NCI-H1092 (cell line): ENCODE results near the gene DMPK.

ENCODE experiments used
- DNase-seq: peaks from one replicate; lab custom pipeline; 2025; lab: John Stamatoyannopoulos, UW

The DMPK gene

DNA sequence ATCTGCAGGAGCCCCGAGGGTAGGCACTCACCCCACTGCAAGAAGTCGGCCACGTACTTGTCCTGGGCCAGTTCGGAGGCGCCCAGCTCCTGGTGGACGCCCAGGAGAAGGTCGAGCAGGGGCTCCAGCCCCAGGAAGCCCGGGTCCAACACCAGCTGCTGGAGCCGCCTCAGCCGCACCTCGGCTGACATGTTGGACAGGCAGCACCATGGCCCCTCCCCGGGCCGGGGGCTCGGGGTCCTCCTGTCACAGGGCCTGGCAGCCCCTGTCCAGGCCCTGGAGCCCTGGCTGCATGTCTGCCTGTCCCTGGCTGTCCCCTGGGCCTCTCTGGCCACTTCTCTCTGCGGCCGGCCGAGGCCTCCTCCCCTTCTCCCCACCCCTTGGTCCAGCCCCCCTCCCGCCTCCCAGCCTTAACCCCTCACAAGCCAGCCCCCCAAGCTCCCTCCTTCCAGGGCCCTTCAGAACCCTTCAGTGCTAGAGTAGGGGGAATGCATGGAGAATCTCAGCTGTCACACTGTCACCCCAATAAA is at the start of gene DMPK:
Gene DMPK (minus strand): TSS at position 329 of the 530 bp plus-strand sequence. CDS start 138 bp downstream, at position 191.
- no peak for DNase-seq

- no peak for DNase-seq
Measured at GRCh38 chr19:45828945-45829344, 46.7 kb upstream of the DMPK start.

DNA sequence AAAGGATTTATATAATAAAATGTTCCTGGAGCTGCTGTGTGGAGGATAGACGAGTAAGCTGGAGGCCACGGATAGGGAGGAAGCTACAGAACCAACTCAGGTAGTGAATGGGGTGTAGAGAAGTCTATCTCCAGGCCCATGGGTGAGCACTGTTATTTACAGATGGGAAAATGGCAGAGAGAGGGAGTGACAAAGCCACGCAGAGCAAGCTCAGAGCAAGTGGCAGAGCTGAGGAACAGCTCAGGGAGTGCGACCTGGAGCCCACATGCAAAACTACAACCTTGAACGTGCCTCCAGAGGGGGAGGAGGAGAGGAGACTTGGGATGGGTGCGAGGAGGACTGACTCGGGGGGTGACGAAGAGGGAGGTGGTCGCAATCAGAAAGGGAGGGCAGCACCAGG is 46.2 kb upstream of the DMPK start:
- DNase-seq: no peak

DNA sequence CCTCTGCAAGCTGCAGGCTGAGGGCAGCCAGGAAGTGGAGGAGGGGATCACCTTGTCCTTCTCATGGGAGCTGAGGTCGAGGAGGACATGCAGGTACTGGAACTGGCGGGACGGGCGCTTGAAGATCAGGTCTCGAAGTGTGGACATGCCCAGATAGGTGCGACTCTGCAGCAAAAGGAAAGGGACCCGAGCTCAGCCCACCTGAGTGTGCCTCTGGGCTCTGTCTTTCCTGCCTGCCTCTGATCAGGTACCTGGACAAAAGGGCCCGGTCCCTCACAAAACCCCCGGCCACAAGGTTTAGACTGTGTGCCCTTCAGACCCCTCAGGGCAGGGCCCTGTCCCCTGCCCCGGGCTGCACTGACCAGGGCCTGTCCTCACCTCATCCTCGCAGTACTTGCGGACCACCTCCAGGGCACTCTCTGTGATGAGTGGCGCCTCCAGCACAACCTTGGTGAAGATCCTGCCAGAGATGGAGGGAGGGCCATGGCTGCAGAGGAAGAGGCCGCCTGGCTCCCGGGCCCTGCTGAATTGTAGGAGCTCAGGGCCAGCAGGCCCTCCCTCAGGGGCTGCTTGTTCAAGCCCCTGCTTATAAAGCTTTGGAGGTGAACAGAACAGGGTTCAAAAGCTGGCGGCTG is 45.3 kb upstream of the DMPK start:
- no peak for DNase-seq

DNA sequence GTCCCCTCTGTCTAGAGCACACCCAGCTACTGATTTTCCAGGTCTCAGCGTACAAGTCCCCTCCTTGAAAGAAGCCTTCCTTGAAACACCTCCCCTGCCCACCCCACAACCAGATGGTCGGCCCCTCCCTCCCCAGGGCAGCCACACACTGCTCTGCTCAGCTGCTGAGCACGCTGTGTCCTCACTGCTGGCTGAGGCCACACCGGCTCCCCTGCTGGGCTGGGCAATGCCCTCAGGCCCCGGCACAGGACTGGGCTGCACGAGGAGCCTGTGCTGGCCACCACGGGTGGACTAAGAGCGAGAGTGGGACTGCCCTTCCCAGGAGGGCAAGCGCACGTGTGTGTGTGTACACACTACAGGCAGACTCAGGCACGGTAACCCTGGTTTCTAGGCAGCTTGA is 44.6 kb upstream of the DMPK start:
- DNase-seq: no peak

DNA sequence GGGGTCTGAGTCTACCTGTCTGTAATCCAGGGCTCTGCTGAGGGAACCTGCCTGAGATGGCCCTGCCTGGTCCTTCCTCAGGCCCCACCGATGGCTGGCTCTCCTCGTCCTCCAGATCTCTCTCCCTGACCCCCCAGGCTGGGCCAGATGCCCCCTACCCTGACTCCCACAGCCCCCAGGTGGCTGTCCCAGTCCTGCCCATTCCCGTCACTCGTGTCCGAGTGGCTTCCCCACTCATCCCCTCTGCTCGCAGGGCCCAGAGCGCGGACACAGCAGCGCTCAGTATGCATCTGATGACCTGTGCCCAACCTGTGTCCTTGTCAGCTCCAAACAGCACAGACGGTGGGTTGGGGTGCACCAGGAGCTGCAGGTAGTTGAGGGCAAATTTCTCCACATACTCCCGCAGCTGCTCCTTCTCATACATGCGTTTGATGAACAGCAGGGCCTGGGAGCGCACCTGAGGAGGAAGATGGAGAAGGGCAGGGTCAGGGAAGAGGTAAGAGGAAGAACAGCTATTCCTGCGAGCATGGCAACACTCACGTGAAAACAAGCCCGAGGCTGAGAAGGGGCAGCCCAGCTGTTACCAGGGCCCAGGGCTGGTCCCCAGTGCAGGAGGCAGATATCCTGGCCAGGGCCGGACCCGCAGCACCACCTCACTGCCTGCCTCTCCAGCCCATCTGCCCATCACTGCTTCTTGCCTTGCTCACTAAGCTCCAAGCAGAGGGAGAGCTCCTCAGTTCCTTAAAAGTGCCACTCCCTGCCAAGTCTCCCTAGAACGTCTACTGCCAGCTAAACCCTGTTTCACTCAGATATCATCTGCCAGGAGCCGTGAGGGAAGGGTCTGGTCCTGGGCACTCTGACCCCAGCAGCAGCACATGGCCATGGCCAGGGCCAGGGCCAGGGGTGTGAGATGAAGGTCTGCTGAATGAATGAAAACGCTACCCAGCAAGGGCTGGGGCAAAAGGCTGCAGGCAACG is 43.9 kb upstream of the DMPK start:
- DNase-seq: no peak

- no peak for DNase-seq
Measured at GRCh38 chr19:45825263-45825605, 42.9 kb upstream of the DMPK start.

DNA sequence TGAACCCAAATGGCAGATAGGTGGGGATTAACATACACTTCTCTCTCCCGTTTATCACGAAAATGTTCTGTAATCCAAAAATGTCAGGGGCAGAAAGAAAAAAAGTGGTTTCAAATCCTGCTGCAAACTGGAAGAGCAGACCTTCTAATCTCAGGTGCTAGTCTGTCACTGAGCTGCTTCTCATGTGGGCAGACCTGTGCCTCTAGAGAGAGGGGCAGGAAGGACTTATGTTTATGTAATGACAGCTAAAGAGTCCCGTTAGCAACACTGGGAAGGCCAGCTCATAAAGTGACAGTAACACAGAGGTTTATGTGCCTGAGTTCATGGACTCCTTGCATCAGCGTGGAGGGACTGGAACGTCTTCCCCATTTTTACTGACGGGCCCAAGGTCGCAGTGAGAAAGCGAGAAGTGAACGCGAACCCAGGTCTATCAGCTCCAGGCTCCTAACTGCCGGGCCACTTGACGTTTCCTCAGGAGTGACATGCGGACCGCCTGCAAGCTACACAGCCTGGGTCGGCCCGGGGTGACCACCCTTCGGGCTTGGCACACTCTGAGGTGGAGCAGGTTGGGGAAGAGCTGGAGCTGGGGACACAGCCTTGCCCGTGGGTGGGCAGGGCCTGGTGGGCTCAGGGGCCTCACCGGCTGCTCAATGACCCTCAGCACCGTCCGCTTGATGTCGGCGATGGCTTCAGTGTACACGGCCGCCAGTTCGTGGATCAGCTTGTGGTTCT is 42.4 kb upstream of the DMPK start:
- no peak for DNase-seq

GRCh38 chr19:45824041-45824471 is 41.8 kb upstream of the DMPK start:
- DNase-seq: peak; percentile 46

DNA sequence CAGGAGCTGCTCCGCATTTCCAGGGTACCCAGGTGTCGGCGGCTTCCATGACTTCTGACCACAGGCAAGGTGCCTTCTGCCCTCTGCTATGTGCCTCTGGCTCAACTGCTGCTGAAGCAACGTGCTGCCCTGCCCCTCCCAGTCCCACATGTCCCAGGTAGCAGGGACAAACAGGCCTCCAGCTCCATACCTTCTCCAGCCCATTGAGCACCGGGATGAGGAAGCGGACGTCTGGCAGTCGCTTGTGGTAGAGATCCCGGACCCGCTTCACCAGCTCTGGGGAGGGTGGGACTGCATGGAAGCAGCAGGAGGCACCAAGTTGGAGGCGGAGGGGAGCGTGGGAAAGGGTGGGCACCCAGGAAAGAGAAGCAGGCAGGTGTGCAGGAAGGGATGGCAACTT is 40.9 kb upstream of the DMPK start:
- DNase-seq: no peak

DNA sequence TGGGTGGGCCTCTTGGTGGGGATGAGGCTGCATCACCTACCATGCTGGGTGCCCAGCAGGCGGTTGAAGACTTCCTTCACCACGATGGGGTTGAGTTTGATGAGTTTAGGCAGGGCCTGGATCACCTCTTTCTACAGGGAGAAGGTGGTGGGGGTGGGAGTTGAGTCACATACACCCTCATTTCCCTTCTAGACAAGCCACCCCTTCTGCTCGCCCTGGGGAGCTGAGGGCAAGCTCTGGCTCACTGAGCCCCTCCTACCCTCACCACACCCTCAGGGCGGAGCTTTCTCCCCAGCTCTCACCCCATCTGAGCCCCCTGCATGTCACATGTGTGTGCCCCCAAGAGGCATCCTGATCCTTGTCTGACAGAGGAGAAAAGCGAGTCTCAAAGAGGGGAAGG is 40.4 kb upstream of the DMPK start:
- DNase-seq: no peak

- DNase-seq: no peak
Measured at GRCh38 chr19:45821570-45821969, 39.3 kb upstream of the DMPK start.

DNA sequence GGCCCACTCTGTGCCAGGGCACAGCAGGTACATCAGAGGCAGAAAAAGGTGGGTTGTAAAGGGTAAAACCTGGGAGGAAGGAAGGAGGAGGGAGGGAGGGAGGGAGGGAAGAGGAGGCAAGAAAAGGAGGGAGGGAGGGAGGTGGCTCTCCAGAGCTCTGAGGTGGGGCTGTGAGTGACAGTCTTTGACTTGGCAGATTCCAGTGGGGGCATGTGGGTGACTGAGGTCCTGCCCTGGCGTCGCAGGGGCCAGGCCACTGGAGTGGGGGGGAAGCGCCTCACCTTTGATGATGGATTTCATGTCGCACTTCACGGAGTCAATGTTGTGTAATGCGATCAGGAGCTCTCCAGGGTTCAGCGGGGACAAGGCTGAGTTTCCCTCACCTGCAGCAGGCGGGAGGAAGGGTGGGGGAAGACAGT is 38.8 kb upstream of the DMPK start:
- no peak for DNase-seq

GRCh38 chr19:45820413-45821102 is 38.3 kb upstream of the DMPK start:
- no peak for DNase-seq

GRCh38 chr19:45819769-45820168 is 37.5 kb upstream of the DMPK start:
- DNase-seq: no peak

GRCh38 chr19:45817725-45818301 is 35.5 kb upstream of the DMPK start:
- DNase-seq: no peak

DNA sequence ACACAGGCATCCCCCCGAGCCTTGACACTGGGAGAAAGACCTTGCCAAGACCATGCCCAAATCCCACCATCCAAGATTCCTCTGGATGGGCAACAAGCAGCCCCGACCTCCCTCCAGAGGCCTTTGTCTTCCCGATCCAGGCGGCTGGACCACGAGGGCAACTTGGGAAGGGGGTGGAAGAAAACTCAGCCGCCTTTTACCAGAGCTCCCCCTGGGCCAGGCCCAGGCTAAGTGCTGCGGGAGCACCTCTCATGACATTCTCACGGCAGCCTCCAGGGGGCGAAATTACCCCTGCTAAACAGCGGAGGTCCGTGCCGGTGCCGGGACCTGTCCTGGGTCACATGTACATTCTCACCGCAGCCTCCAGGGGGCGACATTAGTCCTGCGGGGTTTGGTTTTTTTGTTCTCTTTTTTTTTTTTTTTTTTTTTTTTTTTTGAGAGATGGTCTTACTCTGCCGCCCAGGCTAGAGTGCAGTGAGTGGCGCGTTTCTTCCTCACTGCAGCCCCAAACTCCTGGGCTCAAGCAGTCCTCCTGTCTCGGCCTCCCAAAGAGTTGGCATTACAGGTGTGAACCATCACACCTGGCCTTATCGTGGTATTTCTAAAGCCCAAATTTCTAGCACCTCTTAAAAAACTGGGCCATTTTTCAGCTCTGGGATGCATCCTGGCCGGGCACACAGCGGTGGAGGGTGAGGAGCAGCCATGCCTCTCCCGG is 34.9 kb upstream of the DMPK start:
- peak; percentile 70 for DNase-seq

DNA sequence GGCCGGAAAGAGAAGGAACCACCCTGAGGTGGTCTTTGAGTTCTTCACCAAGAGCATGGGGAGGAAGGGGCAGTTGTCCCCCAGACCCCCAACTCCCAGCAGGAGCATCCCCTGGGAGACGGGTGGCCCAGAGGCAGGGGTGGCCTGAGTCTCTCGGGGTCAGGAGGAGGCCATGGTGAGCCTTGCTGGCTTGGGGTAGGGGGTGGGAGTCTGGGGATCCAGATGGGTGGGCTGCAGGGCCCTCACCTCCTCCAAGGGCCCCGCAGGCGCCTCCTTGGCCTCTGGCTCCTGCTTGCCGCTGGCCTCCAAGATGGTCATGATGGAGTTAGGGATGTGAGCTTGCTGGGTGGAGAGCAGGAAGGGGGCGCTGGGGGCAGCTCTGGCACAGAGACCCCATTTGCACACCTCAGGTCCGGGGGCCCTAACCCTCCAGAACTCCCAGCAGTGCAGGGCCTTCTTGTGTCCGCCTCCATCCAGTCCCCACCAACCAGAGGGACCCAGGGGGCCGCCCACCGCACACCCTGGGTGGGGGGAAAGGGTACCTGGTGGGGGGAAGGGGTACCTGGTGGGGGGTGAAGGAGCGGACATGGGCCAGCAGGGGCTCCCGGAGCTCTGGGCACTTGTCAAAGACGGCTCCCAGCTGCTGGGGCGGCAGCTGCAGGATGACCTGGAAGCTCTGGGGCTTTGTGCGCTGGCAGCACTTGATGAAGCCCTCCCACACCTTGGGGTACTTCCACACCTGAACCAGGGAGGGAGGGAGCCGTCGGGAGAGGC is 34.1 kb upstream of the DMPK start:
- no peak for DNase-seq

GRCh38 chr19:45815481-45816216 is 33.4 kb upstream of the DMPK start:
- DNase-seq: no peak
